Measurements from ENCODE around the gene BIN1.

BIN1 gene

DNA sequence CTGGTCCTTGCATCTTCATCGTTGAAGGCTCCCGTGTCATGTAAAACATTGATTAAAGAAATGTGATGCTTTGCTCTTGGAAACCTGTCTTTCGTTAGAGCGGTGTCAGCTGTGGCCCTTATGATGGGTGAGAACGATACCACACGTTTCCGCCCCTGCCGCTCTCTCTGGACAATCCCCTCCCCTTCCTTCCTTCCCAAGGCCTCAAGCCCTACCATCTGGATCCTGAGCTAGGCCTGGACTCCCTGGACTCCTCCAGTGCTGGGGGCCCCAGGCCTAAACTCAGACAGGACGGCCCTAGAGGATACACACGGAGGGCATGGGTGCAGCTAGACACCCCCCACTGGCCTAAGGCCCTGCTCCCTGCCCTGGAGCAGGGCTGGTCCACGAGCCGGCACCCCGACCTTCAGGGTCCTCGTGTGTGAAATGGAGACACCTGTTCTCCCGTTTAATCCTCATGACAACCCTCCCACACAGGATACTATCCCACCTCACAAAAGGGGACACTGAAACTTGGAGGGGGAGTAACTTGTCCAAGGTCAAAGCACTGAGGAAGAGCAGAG, 13.2 kb downstream of the BIN1 start:
- TF ChIP-seq, protein P1, sequence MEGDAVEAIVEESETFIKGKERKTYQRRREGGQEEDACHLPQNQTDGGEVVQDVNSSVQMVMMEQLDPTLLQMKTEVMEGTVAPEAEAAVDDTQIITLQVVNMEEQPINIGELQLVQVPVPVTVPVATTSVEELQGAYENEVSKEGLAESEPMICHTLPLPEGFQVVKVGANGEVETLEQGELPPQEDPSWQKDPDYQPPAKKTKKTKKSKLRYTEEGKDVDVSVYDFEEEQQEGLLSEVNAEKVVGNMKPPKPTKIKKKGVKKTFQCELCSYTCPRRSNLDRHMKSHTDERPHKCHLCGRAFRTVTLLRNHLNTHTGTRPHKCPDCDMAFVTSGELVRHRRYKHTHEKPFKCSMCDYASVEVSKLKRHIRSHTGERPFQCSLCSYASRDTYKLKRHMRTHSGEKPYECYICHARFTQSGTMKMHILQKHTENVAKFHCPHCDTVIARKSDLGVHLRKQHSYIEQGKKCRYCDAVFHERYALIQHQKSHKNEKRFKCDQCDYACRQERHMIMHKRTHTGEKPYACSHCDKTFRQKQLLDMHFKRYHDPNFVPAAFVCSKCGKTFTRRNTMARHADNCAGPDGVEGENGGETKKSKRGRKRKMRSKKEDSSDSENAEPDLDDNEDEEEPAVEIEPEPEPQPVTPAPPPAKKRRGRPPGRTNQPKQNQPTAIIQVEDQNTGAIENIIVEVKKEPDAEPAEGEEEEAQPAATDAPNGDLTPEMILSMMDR (IDR thresholded peaks at IDR 0.05; ENCODE audit: low read depth, low read length) = no peak
- no peak for DNase-seq (ENCODE audit: low read depth in 2 of 2)
- no peak overlapping the region for H3K4me3 ChIP-seq (replicated peaks in 1 of 2; ENCODE audit: low read depth in 2 of 2, low read length in 2 of 2)

DNA sequence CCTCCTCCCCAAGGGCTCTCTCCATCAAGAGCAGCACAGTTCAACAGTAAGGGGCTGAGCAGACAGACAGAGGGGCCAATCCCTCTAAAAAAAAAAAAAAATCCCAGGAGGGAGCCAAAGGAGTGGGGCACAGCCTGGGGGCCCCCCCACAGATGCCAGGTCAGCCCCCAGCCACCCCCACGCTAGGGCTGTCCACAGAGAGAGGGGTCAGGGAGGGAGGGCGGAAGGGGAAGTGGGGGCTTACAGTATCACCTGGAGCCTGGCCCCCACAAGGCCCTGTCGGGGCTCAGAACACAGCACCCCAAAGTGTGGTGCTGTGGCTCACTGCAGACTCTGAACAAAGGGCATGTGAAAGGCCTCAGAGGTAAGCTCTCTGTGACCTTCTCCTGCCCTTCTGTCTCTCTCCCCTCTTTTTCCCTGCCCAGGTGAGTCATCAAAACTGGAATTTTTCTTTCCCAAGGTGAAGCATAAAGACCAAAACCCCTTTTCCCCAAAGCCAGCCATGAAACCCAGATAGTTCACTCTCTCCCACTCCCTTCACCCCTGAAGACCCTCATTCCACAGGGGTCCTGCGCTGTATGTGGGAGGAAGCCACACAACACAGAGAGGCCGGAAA, 13.9 kb downstream of the BIN1 start:
- TF ChIP-seq, protein P1 (IDR thresholded peaks at IDR 0.05; ENCODE audit: low read depth, low read length) = no peak
- DNase-seq (ENCODE audit: low read depth in 2 of 2) = no peak

DNA sequence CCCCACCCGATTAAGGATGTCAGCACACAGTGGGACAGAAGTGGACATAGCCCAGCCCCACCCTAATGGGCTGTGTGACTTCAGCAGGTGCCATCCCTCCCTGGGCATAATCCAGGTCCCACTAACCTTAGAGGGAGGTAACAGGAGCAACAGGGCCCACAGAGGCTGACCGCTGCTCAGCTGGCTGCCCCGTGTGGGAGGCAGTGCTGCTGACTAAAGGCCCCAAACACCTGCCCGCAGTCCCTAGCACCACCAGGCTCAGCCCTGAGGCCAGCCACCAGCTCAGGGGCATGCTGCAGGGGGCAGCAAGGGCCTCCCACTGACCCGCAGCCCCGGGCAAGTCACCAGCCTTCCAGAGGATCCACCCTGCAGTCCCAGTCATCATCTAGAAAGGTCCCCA, 14.6 kb downstream of the BIN1 start:
- DNase-seq (ENCODE audit: low read depth in 2 of 2) = no peak
- H3K4me3 ChIP-seq (replicated peaks in 1 of 2; ENCODE audit: low read depth in 2 of 2, low read length in 2 of 2) = no peak overlapping the region
- TF ChIP-seq, protein P1 (IDR thresholded peaks at IDR 0.05; ENCODE audit: low read depth, low read length) = no peak

More for the DNA sequence above, 13.9 kb downstream of the BIN1 start:
- H3K4me3 ChIP-seq (replicated peaks in 1 of 2; ENCODE audit: low read depth in 2 of 2, low read length in 2 of 2) = no peak overlapping the region

DNA sequence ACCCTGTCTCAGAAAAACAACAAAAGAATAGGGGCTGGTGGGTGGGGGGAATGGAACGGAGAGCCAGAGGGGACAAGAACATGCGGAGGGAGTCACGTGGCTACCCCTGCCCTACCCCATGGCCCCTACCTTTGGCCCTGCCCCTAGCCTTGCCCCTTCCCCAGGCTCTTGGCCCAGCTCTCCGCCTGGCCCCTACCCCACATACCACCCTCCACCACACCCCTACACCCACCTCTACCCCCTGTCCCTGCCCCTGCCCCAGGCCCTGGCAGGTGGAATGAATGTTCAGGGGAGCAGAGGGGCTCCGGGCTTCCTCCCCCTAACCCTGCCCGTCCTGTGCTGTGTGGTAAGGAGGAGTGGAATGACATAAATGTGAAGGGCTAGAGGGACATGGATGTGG, 15.1 kb downstream of the BIN1 start:
- TF ChIP-seq, protein P1 (IDR thresholded peaks at IDR 0.05; ENCODE audit: low read depth, low read length) = no peak
- no peak for DNase-seq (ENCODE audit: low read depth in 2 of 2)
- H3K4me3 ChIP-seq (replicated peaks in 1 of 2; ENCODE audit: low read depth in 2 of 2, low read length in 2 of 2) = no peak overlapping the region

DNA sequence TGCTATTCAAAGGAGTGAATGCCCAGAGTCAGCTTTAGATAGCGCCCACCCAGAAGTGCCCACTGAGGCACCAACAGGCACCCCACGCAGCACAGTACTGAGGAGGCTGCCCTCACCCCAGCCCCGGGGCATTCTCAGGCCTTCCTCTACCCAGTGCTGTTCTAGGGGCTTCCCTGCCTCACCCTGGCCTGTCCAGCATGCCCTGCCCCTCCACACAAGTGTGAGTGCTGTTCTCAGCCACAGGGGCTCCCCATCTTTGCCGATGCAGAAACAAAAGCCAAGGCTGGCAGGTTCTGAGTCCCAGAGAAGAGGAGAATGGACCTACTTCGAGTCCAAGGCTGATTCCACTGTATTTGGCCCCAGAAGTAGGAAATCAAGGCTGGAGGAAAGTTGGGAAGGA, 15.8 kb downstream of the BIN1 start:
- TF ChIP-seq, protein P1 (IDR thresholded peaks at IDR 0.05; ENCODE audit: low read depth, low read length) = no peak
- H3K4me3 ChIP-seq (replicated peaks in 1 of 2; ENCODE audit: low read depth in 2 of 2, low read length in 2 of 2) = no peak overlapping the region
- no peak for DNase-seq (ENCODE audit: low read depth in 2 of 2)

DNA sequence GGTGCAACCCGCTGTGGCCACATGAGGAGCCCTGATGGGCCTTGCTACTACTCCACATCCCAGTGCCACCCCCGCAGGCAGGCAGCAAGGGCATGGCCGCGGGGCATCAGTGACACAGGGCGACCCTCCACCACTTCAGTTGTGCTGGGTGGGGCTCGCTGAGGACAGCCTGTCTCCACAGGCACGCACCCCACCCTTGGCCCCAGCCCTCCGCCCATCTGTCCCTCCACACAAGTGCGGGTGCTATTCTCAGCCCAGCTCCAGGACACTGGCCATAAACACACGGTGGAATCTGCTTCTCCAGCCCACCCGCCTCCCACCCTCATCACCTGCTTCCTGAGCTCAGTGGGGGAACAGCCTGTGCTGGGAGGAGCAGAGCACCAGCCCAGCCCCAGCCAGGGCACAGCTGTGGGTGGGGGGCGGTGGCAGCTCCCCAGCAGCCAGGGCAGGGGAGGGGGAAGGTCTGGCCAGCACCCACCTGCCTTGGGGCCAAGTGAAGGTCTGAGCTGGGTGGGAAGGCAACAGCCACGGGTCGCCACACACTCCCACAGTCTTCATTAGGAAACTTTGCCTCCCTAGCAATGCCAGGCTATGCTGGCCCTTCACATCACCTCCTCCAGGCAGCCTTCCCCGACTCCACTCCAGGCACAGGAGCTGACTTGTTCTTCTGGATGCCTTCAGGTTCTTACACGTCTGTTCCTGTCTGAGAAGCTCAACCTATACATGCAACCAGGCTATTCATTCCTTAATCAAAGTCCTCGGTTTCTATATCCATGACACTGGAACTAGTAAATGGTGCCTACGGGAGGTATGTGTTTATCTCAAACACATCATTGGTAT, 16.5 kb downstream of the BIN1 start:
- no peak overlapping the region for H3K4me3 ChIP-seq (replicated peaks in 1 of 2; ENCODE audit: low read depth in 2 of 2, low read length in 2 of 2)
- no peak for DNase-seq (ENCODE audit: low read depth in 2 of 2)
- TF ChIP-seq, protein P1 (IDR thresholded peaks at IDR 0.05; ENCODE audit: low read depth, low read length) = no peak

Data from cardiac fibroblast (primary cell).